GM19438 (cell line): ENCODE measurements around the gene GJA10.
A peak's percentile ranks its signal among the peaks of the same experiment; 100 is the strongest.
"Not testable (repeated sequence)": the region's sequence is repeated elsewhere in the genome, so short reads cannot be mapped to it uniquely, and the experiment has no call there.

Experiments used
- ATAC-seq: cut with Tn5 transposase; IDR thresholded peaks from one replicate; pipeline ENCODE4 v1.9.1; 2021; ENCODE audit warnings: low read depth; ENCODE audit not compliant: unreplicated experiment

GJA10 gene

GRCh38 chr6:89894169-89894568, at the start of gene GJA10:
Gene GJA10 (plus strand): TSS chr6:89894469. CDS start chr6:89894469, 0 bp downstream.
- no peak for ATAC-seq

GRCh38 chr6:89847513-89847912, 46.8 kb upstream of the GJA10 start:
- not testable (repeated sequence) for ATAC-seq

DNA sequence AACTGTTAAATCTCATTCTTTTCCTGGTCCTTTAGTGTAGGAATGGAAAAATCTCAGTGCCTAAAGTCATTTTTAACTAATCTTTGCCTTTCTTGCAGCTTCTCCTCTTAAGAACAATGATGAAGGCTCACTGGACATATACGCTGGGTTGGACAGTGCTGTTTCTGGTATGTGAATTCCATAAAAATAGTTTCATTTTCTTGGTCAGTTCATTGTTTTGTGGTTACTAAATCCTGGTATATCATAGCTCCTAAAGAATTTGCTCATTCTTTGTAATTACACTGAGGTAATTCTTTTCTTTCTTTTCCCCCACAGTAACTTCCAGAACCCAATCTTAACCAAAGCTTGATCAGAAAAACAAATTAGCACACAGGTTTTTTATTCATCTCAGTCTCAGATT, 41.2 kb upstream of the GJA10 start:
- no peak for ATAC-seq

DNA sequence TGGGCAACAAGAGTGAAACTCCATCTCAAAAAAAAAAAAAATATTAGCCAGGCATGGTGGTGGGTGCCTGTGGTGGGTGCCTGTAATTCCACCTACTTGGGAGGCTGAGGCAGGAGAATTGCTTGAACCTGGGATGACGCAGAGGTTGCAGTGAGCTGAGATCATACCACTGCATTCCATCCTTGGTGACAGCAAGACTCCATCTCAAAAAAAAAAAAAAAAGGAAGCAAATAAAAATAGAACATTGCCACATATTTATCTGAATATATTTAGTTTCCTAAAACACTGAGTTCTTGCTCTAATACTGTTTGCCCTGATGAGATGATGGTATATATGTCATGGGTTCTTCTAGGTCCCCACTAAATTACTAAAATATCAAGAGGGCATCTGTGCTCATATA, 36.2 kb upstream of the GJA10 start:
- no peak for ATAC-seq

- ATAC-seq, result peak; percentile 46
These were observed 34.5 kb upstream of the GJA10 start for GRCh38 chr6:89859744-89860143.

DNA sequence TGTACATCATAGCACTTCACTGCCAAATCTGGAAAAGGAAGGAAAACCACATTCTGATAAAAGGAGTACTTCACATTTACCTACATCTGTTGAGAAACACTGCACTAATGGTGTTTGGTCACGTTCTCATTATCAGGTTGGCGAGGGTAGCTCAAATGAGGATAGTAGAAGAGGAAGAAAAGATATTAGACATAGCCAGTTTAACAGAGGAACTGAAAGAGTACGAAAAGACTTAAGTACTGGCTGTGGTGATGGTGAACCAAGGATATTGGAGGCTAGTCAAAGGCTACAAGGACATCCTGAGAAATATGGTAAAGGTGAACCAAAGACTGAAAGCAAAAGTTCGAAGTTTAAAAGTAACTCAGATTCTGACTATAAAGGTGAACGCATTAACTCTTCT, 32.0 kb upstream of the GJA10 start:
- peak; percentile 70 for ATAC-seq

DNA sequence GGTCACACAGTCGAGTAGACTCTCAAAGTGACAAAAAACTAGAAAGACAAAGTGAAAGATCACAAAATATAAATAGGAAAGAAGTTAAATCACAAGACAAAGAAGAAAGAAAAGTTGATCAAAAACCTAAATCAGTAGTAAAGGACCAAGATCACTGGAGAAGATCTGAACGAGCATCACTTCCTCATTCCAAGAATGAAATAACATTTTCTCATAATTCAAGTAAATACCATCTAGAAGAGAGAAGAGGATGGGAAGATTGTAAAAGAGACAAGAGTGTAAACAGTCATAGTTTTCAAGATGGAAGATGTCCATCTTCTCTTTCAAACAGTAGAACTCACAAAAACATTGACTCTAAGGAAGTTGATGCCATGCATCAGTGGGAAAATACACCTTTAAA, 31.6 kb upstream of the GJA10 start:
- no peak for ATAC-seq

- no peak for ATAC-seq
These were observed 28.1 kb upstream of the GJA10 start for GRCh38 chr6:89866024-89866678.

DNA sequence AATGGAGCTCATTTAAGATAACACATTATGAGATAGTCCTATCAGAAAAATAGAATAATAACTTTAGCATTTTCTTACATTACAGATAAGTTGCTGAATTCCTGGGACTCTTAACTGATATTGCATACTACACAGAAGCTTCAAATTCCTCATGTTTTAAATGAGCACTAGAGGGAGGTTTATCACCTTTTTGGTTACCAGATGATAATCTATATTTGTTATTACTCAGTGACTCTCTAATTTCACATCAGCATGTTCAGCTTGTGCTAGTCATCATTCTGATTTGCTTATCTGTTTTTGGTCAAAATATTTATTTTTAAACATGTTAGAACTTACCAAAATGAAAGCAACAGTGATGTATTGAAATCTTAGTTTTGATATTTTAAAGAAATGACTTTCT, 20.5 kb upstream of the GJA10 start:
- ATAC-seq, result no peak

DNA sequence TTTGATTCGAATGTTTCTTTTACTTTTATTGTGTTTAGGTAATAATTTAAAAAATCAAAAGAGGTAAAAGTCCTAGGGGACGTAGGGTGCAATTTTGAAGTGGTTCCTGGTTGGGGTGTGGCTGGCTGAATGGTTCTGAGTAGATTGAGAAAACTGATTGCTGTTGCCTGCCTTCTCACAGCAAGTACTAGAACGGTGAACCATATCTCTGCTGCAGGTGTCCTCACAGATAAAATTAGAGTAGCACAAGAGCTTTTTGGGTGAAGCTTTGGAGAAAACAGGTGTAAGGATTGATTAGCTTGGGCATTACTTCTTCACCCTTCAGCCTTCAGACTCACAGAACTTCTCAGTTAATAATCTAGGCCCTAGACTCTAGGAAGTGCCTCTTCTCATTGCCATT, 19.8 kb upstream of the GJA10 start:
- no peak for ATAC-seq

GRCh38 chr6:89886378-89887120, 7.7 kb upstream of the GJA10 start:
- no peak for ATAC-seq

- no peak for ATAC-seq
These were observed 6.7 kb upstream of the GJA10 start for GRCh38 chr6:89887452-89888137.

DNA sequence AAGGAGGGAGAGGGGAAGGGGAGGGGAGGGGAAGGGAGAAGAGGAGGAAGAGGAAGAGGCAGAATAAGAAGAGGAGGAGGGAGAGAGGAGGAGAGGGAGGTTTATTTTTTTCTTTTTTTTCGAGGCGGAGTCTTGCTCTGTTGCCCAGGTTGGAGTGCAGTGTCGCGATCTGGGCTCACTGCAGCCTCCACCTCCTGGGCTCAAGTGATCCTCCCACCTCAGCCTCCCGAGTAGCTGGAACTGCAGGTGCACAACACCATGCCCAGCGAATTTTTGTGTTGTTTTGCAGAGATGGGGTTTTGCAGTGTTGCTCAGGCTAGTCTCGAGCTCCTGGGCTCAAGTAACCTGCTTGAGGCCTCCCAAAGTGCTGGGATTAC, 6.1 kb upstream of the GJA10 start:
- ATAC-seq, result no peak

DNA sequence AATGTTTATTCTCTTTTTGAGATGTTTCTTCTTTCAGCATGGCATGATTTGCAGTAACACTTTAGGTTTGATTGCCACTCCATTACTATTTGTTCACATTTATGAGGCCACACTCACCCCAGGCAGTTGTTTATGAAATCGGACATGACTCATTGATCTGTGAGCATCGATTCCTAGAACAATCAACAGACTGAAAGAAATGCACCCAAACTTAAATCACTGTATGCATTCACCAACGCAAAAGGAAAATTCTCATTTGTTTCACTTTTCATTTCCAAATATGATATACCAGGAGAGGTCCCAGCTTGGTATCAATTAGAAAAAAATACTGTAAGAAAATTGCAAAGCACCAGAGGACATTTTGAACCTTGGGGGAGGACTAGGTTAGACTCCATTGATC, 5.4 kb upstream of the GJA10 start:
- ATAC-seq, result no peak

DNA sequence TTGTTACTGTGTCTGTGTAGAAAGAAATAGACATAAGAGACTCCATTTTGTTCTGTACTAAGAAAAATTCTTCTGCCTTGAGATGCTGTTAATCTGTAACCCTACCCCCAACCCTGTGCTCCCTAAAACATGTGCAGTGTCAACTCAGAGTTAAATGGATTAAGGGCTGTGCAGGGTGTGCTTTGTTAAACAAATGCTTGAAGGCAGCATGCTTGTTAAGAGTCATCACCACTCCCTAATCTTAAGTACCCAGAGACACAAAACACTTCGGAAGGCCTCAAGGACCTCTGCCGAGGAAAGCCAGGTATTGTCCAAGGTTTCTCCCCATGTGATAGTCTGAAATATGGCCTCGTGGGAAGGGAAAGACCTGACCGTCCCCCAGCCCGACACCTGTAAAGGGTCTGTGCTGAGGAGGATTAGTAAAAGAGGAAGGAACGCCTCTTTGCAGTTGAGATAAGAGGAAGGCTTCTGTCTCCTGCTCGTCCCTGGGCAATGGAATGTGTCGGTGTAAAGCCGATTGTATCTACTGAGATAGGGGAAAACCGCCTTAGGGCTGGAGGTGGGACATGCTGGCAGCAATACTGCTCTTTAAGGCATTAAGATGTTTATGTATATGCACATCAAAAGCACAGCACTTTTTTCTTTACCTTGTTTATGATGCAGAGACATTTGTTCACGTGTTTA, 3.3 kb upstream of the GJA10 start:
- not testable (repeated sequence) for ATAC-seq

GRCh38 chr6:89892577-89892976, 1.7 kb upstream of the GJA10 start:
- not testable (repeated sequence) for ATAC-seq

DNA sequence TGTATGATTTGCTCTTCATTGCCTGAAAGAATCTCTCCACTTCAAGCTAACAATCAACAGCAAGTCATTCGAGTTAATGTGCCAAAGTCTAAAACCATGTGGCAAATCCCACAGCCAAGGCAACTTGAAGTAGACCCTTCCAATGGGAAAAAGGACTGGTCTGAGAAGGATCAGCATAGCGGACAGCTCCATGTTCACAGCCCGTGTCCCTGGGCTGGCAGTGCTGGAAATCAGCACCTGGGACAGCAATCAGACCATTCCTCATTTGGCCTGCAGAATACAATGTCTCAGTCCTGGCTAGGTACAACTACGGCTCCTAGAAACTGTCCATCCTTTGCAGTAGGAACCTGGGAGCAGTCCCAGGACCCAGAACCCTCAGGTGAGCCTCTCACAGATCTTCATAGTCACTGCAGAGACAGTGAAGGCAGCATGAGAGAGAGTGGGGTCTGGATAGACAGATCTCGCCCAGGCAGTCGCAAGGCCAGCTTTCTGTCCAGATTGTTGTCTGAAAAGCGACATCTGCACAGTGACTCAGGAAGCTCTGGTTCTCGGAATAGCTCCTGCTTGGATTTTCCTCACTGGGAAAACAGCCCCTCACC, 1.1 kb downstream of the GJA10 start:
- no peak for ATAC-seq

- ATAC-seq, result not testable (repeated sequence)
These were observed 16.0 kb downstream of the GJA10 start for GRCh38 chr6:89910001-89910901.

DNA sequence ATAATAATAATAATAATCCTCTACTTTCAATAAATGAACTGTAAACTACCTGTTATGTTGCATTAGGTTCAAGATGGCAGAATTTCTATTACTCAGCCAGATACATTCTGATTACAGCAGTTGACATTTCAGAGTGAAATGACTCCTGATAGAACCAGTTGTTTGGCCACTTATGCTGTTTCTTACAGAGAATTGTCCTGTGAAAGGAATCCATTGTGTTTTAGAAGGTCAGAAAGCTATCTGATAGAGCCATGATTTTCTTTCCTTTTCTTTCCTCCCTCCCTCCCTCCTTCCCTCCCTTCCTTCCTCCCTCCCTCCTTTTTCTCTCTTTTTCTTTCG, 16.6 kb downstream of the GJA10 start:
- ATAC-seq, result no peak
